Brain microvascular endothelial cell (primary cell): ENCODE measurements around the gene PSD4.

Source experiments
- DNase-seq: peaks from one replicate; pipeline ENCODE4 v3.0.0-alpha.2; 2020
- H3K27ac ChIP-seq: fragments of 250-450 bp; sonication (Bioruptor Pico); 2 replicates; pipeline ENCODE4 v1.5.1; 2020; ENCODE audit warnings: mild to moderate bottlenecking, moderate library complexity
- H3K27me3 ChIP-seq: fragments of 250-450 bp; sonication (Bioruptor Pico); replicated peaks from 2 replicates; pipeline ENCODE4 v1.5.1; 2020; ENCODE audit warnings: mild to moderate bottlenecking
- H3K36me3 ChIP-seq: fragments of 250-450 bp; sonication (Bioruptor Pico); replicated peaks from 2 replicates; pipeline ENCODE4 v1.5.1; 2020; ENCODE audit warnings: mild to moderate bottlenecking
- H3K4me3 ChIP-seq: 2 replicates; pipeline ENCODE4 v1.5.1; 2011; ENCODE audit warnings: low read depth, mild to moderate bottlenecking, control low read depth, low read length, moderate library complexity
- CTCF ChIP-seq: IDR thresholded peaks from 2 replicates; pipeline ENCODE4 v1.5.1; 2011; ENCODE audit warnings: low read depth, mild to moderate bottlenecking, moderate library complexity, low read length, control low read depth, inconsistent platforms; ENCODE audit errors: missing control alignments
- in situ Hi-C: cut with HindIII; loops from 2 replicates; pipeline ENCODE4 v1.10.0; 2017; ENCODE audit warnings: low sequenced_read_pairs, low pct_ligation_motif_present

PSD4 gene

DNA sequence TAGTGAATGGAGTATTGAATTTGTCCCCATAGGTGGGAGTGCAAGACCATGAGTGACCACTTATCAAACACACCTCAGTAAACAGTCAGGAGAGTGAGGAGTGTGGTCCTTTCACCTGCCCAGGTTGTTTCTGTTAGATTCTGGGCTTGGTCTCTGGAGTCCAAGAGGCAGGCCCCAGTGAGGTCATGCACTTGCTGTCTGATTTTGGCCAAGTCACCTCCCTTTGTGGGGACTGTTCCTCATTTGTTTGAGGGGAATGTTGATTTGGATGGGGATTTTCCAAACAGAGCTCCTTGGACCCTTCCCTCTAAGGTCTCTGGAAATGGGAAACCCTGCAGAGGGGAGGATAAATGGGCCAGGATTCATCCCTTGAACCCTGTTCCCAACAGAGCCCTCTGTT lies 39.1 kb upstream of the PSD4 start:
- peaks cover 1% of the 10 kb centered on the region for H3K27me3 ChIP-seq
- in situ Hi-C loops, result no loop called here
- no peak overlapping the region for H3K4me3 ChIP-seq
- H3K36me3 ChIP-seq, result no peaks in the 10 kb centered on the region
- DNase-seq, result no peak
- H3K27ac ChIP-seq, result no peak overlapping the region
- no peak for TF ChIP-seq CTCF

GRCh38 chr2:113135317-113135716 lies 38.5 kb upstream of the PSD4 start:
- H3K27ac ChIP-seq, result no peak overlapping the region
- no peak for DNase-seq
- TF ChIP-seq CTCF, result no peak
- in situ Hi-C loops, result no loop called here
- H3K4me3 ChIP-seq, result no peak overlapping the region
- H3K27me3 ChIP-seq, result peaks cover 1% of the 10 kb centered on the region
- no peaks in the 10 kb centered on the region for H3K36me3 ChIP-seq

GRCh38 chr2:113136828-113137775 lies 36.7 kb upstream of the PSD4 start:
- DNase-seq, result peak; percentile 41
- in situ Hi-C loops, result no loop called here
- Histone ChIP-seq H3K27ac (no peak overlapping the region), H3K36me3 (no peaks in the 10 kb centered on the region), H3K4me3 (no peak overlapping the region), H3K27me3 (peaks cover 1% of the 10 kb centered on the region)
- TF ChIP-seq CTCF, result peak; percentile 75

- no peak for DNase-seq
- no peak overlapping the region for H3K4me3 ChIP-seq
- no peaks in the 10 kb centered on the region for H3K36me3 ChIP-seq
- H3K27me3 ChIP-seq, result peaks cover 1% of the 10 kb centered on the region
- no peak overlapping the region for H3K27ac ChIP-seq
- TF ChIP-seq CTCF, result no peak
- in situ Hi-C loops, result no loop called here
Measured at GRCh38 chr2:113137827-113138226, 35.9 kb upstream of the PSD4 start.

GRCh38 chr2:113138428-113139322 lies 35.1 kb upstream of the PSD4 start:
- peak; percentile 66 for DNase-seq
- Histone ChIP-seq H3K4me3 (no peak overlapping the region), H3K27ac (no peak overlapping the region), H3K27me3 (peaks cover 1% of the 10 kb centered on the region), H3K36me3 (no peaks in the 10 kb centered on the region)
- TF ChIP-seq CTCF, result peak; percentile 78
- in situ Hi-C loops, result no loop called here
